HFF-Myc (cell line): Measurements from ENCODE around the gene CD48.
A peak's percentile ranks its signal among the peaks of the same experiment; 100 is the strongest.
"Not testable (repeated sequence)": the region's sequence is repeated elsewhere in the genome, so short reads cannot be mapped to it uniquely, and the experiment has no call there.

Source experiments
- DNase-seq: peaks from one replicate; pipeline ENCODE4 v3.0.0-alpha.2; 2011; ENCODE audit warnings: low read depth; ENCODE audit errors: extremely low read depth
- H3K4me3 ChIP-seq: replicated peaks from 2 replicates; pipeline ENCODE4 v1.5.1; 2011; ENCODE audit warnings: low read depth, mild to moderate bottlenecking, control low read depth, low read length
- CTCF ChIP-seq: IDR thresholded peaks from 2 replicates; pipeline ENCODE4 v1.5.1; 2012; ENCODE audit warnings: mild to moderate bottlenecking, low read depth, low read length, control low read depth; ENCODE audit errors: missing control alignments

Gene CD48

GRCh38 chr1:160734301-160734700 is 22.7 kb upstream of the CD48 start:
- no peak overlapping the region for H3K4me3 ChIP-seq
- DNase-seq, result no peak
- TF ChIP-seq CTCF, result no peak

GRCh38 chr1:160733898-160734297 is 22.3 kb upstream of the CD48 start:
- no peak overlapping the region for H3K4me3 ChIP-seq
- DNase-seq, result no peak
- no peak for TF ChIP-seq CTCF

- no peak for TF ChIP-seq CTCF
- no peak overlapping the region for H3K4me3 ChIP-seq
- DNase-seq, result no peak
Observed at GRCh38 chr1:160731990-160732389, 20.4 kb upstream of the CD48 start.

- not testable (repeated sequence) for H3K4me3 ChIP-seq, DNase-seq
Observed at GRCh38 chr1:160731564-160731963, 19.9 kb upstream of the CD48 start.

- no peak overlapping the region for H3K4me3 ChIP-seq
- DNase-seq, result no peak
- TF ChIP-seq CTCF, result no peak
Observed at GRCh38 chr1:160727316-160727640, 15.7 kb upstream of the CD48 start.

- TF ChIP-seq CTCF, result peak; percentile 62
- DNase-seq, result peak; percentile 2
- no peak overlapping the region for H3K4me3 ChIP-seq
Observed at GRCh38 chr1:160726498-160727315, 15.1 kb upstream of the CD48 start.

- no peak for TF ChIP-seq CTCF
- DNase-seq, result no peak
- no peak overlapping the region for H3K4me3 ChIP-seq
Observed at GRCh38 chr1:160726114-160726497, 14.5 kb upstream of the CD48 start.
